IMR-90 (cell line): ENCODE results near the gene GINS1. TPM values are rescaled to one million over a fixed set of nuclear protein-coding genes. Genes with fewer than 3 reads are reported as not detected.

Experiments
- ATAC-seq: fragments of 200-7000 bp; cut with Tn5 transposase; 2 replicates; pipeline ENCODE4 v1.9.1; 2020; ENCODE audit warnings: low read depth, mild to moderate bottlenecking, moderate library complexity
- BruUV-seq: library from RNA; stranded (reverse); fragments of 400-500 nt; replicated peaks from 2 replicates; lab custom pipeline; 2021; lab: Mats Ljungman, UMichigan
- CTCF ChIA-PET: fragments of 300-600 bp; formaldehyde crosslinking; extraction: SDS; loops from one replicate; lab custom pipeline; 2021; ENCODE audit warnings: antibody characterized with exemption; lab: Yijun Ruan, JAX
- POLR2A ChIA-PET: fragments of 300-600 bp; sonication (Branson Sonifier 250); formaldehyde crosslinking; loops from one replicate; lab custom pipeline; 2022; ENCODE audit warnings: antibody characterized with exemption; ENCODE audit not compliant: unreplicated experiment; lab: Charles Lee
- DNase-seq: peaks from one replicate; pipeline ENCODE4 v3.0.0; 2013
- H2AFZ ChIP-seq: replicated peaks from 2 replicates; pipeline ENCODE3; 2013; ENCODE audit warnings: low read length, mild to moderate bottlenecking; ENCODE audit not compliant: poor library complexity
- H2AK5ac ChIP-seq: 2 replicates; pipeline ENCODE4 v1.6.1; 2013; ENCODE audit warnings: low read depth, low read length, inconsistent platforms
- H2AK9ac ChIP-seq: replicated peaks from 2 replicates; pipeline ENCODE3; 2013; ENCODE audit warnings: mild to moderate bottlenecking, low read depth, low read length, moderate library complexity; ENCODE audit not compliant: poor library complexity
- H2BK120ac ChIP-seq: 2 replicates; pipeline ENCODE4 v1.6.1; 2013; ENCODE audit warnings: low read depth, low read length, inconsistent platforms
- H2BK15ac ChIP-seq: 3 replicates; pipeline ENCODE4 v1.6.1; 2013; ENCODE audit warnings: low read depth, low read length, inconsistent platforms
- H2BK20ac ChIP-seq: 2 replicates; pipeline ENCODE4 v1.6.1; 2013; ENCODE audit warnings: low read depth, mild to moderate bottlenecking, inconsistent platforms, low read length, moderate library complexity
- H2BK5ac ChIP-seq: 2 replicates; pipeline ENCODE4 v1.6.1; 2013; ENCODE audit warnings: mild to moderate bottlenecking, low read depth, low read length, inconsistent platforms; ENCODE audit not compliant: poor library complexity, severe bottlenecking
- H3K14ac ChIP-seq: replicated peaks from 2 replicates; pipeline ENCODE4 v1.6.1; 2013; ENCODE audit warnings: low read depth, low read length, inconsistent platforms
- H3K18ac ChIP-seq: 2 replicates; pipeline ENCODE4 v1.6.1; 2013; ENCODE audit warnings: low read depth, low read length, control low read depth
- H3K23ac ChIP-seq: 2 replicates; pipeline ENCODE4 v1.6.1; 2013; ENCODE audit warnings: low read depth, low read length, inconsistent platforms
- H3K27ac ChIP-seq: 2 replicates; pipeline ENCODE4 v1.5.1; 2013; ENCODE audit warnings: mild to moderate bottlenecking, control low read depth, low read length; ENCODE audit not compliant: insufficient read depth
- H3K27me3 ChIP-seq: 2 replicates; pipeline ENCODE4 v1.6.1; 2013; ENCODE audit warnings: low read length; ENCODE audit not compliant: control insufficient read depth, insufficient read depth
- H3K36me3 ChIP-seq: 2 replicates; pipeline ENCODE4 v1.6.1; 2013; ENCODE audit warnings: low read length, mixed read lengths; ENCODE audit not compliant: control insufficient read depth, insufficient read depth
- H3K4ac ChIP-seq: 2 replicates; pipeline ENCODE4 v1.6.1; 2013; ENCODE audit warnings: low read depth, low read length, inconsistent platforms
- H3K4me1 ChIP-seq: 2 replicates; pipeline ENCODE4 v1.6.1; 2013; ENCODE audit warnings: low read length, mixed read lengths; ENCODE audit not compliant: control insufficient read depth, insufficient read depth
- H3K4me2 ChIP-seq: 2 replicates; pipeline ENCODE4 v1.6.1; 2013; ENCODE audit warnings: low read depth, mild to moderate bottlenecking, control low read depth, low read length, moderate library complexity
- H3K4me3 ChIP-seq: 2 replicates; pipeline ENCODE4 v1.5.1; 2013; ENCODE audit warnings: low read depth, mild to moderate bottlenecking, control low read depth, low read length, moderate library complexity; ENCODE audit not compliant: insufficient read depth
- H3K56ac ChIP-seq: 2 replicates; pipeline ENCODE4 v1.6.1; 2013; ENCODE audit warnings: low read length, inconsistent platforms; ENCODE audit not compliant: insufficient read depth; ENCODE audit errors: extremely low read depth
- H3K79me1 ChIP-seq, 2 experiments: 2 replicates each; pipeline ENCODE4 v1.6.1; 2013; ENCODE audit warnings: low read length in 2 of 2, inconsistent platforms in 1 of 2, low read depth in 1 of 2
- H3K9ac ChIP-seq: 2 replicates; pipeline ENCODE4 v1.6.1; 2013; ENCODE audit warnings: low read depth, low read length, control low read depth
- H3K9me1 ChIP-seq: 2 replicates; pipeline ENCODE4 v1.6.1; 2013; ENCODE audit warnings: low read length, inconsistent platforms; ENCODE audit not compliant: insufficient read depth
- H3K9me3 ChIP-seq: 2 replicates; pipeline ENCODE4 v1.6.1; 2013; ENCODE audit warnings: low read length; ENCODE audit not compliant: control insufficient read depth, insufficient read depth
- H4K20me1 ChIP-seq: 2 replicates; pipeline ENCODE4 v1.6.1; 2013; ENCODE audit warnings: low read length, inconsistent platforms; ENCODE audit not compliant: insufficient read depth
- H4K5ac ChIP-seq: 2 replicates; pipeline ENCODE4 v1.6.1; 2013; ENCODE audit warnings: mild to moderate bottlenecking, low read depth, low read length, control low read depth
- H4K8ac ChIP-seq, 2 experiments: 2 replicates each; pipeline ENCODE4 v1.6.1; 2013; ENCODE audit warnings: low read depth in 2 of 2, low read length in 2 of 2, control low read depth in 1 of 2, inconsistent platforms in 1 of 2
- H4K91ac ChIP-seq: 2 replicates; pipeline ENCODE4 v1.6.1; 2013; ENCODE audit warnings: low read depth, low read length, inconsistent platforms; ENCODE audit not compliant: insufficient read depth
- CHD1 ChIP-seq: IDR thresholded peaks from 2 replicates; pipeline ENCODE4 v1.6.1; 2012; ENCODE audit warnings: low read depth, low read length, improper control_type of control experiment
- RFX5 ChIP-seq: IDR thresholded peaks from 2 replicates; pipeline ENCODE4 v1.8.0; 2012; ENCODE audit warnings: low read depth, mild to moderate bottlenecking, low read length, moderate library complexity
- SMC3 ChIP-seq: fragments of 150-350 bp; IDR thresholded peaks from 2 replicates; pipeline ENCODE4 v1.6.1; 2016; ENCODE audit warnings: low read depth, mild to moderate bottlenecking, antibody characterized with exemption, low read length, moderate library complexity
- WGBS, 2 experiments: methylation state at CpG; one replicate each; pipeline versions ENCODE4 v1.1.5 to v1.1.7; 2013; ENCODE audit warnings: missing lambda C conversion rate in 2 of 2; ENCODE audit not compliant: insufficient read length in 1 of 2; ENCODE audit errors: extremely low coverage in 2 of 2; 5-methylcytosine and 5-hydroxymethylcytosine counted together
- dilution Hi-C: fragments of 300-500 bp; cut with HindIII; formaldehyde crosslinking; loops from one replicate; pipeline ENCODE4 v1.14.3; 2018; ENCODE audit warnings: low sequenced_read_pairs; ENCODE audit not compliant: unreplicated experiment
- in situ Hi-C: fragments of 300-500 bp; cut with MboI; formaldehyde crosslinking; loops from 3 replicates; pipeline ENCODE4 v1.14.3; 2019; ENCODE audit warnings: low sequenced_read_pairs, inconsistent platforms, mixed read lengths
- intact Hi-C: fragments of 100-400 bp; cut with micrococcal nuclease; formaldehyde crosslinking; loops from 2 replicates; pipeline ENCODE4 v1.10.0; 2022
- polyA plus RNA-seq, 3 experiments: library from polyadenylated mRNA; depleted of rRNA; stranded (reverse); fragments of >200 nt; gene quantifications; 2 replicates each; pipeline ENCODE4 v1.2.3, GENCODE V29; 2012; ENCODE audit warnings: low replicate concordance in 1 of 3
- total RNA-seq: library from RNA; depleted of rRNA; stranded (reverse); fragments of >200 nt; gene quantifications from 2 replicates; pipeline ENCODE4 v1.2.3, GENCODE V29; 2012

Gene GINS1
- total and polyA plus RNA-seq, 2 of the 4 experiments (the other 2 are of a cell fraction), result 4.9 to 6.6 TPM

- H2BK5ac ChIP-seq, result no peak overlapping the region
- no peaks in the 10 kb centered on the region for H3K4me1 ChIP-seq
- H3K18ac ChIP-seq, result no peak overlapping the region
- TF ChIP-seq RFX5, result no peak
- TF ChIP-seq CHD1, result no peak
- no peak for TF ChIP-seq SMC3
- H3K27me3 ChIP-seq, result no peaks in the 10 kb centered on the region
- no TSS peak for BruUV-seq
- dilution Hi-C loops, result no loop called here
- ATAC-seq (no peak), DNase-seq (no peak)
- H2BK15ac ChIP-seq, result no peak overlapping the region
- H3K4ac ChIP-seq, result no peak overlapping the region
- no peak overlapping the region for H3K9ac ChIP-seq
- no peak overlapping the region for H2BK120ac ChIP-seq
- H2AK9ac ChIP-seq, result no peak overlapping the region
- in situ Hi-C loops, result no loop called here
- no peak overlapping the region for H3K4me2 ChIP-seq
- no peak overlapping the region for H3K23ac ChIP-seq
- CTCF ChIA-PET, result no interaction called here
- no peaks in the 10 kb centered on the region for H3K9me3 ChIP-seq
- no peak overlapping the region for H3K56ac ChIP-seq
- intact Hi-C loops, result no loop called here
- no peak overlapping the region for H4K91ac ChIP-seq
- H2AK5ac ChIP-seq, result no peak overlapping the region
- no peak overlapping the region for H2AFZ ChIP-seq
- H2BK20ac ChIP-seq, result no peak overlapping the region
- H3K27ac ChIP-seq, result no peak overlapping the region
- POLR2A ChIA-PET, result no interaction called here
- H3K9me1 ChIP-seq, result no peaks in the 10 kb centered on the region; the same call in 1 of the 2 replicates
- H3K14ac ChIP-seq, result no peak overlapping the region
- H3K79me1 ChIP-seq, result no peaks in the 10 kb centered on the region; a peak in 1 of 4 replicates
- no peak overlapping the region for H3K4me3 ChIP-seq
- H4K8ac ChIP-seq, result no peak overlapping the region
- WGBS, 2 experiments, result no CpG with 5 or more reads among the region's 6 CpGs
- no peaks in the 10 kb centered on the region; the same call in 1 of the 2 replicates for H4K20me1 ChIP-seq
- H4K5ac ChIP-seq, result no peak overlapping the region
- H3K36me3 ChIP-seq, result peaks cover 25% of the 10 kb centered on the region
These were observed 44.9 kb downstream of the GINS1 start for GRCh38 chr20:25452333-25452732.
